HG02884 (cell line): Measurements from ENCODE around the gene AIG1.

Experiments
- ATAC-seq: cut with Tn5 transposase; IDR thresholded peaks from one replicate; pipeline ENCODE4 v1.9.1; 2021; ENCODE audit warnings: mild to moderate bottlenecking, moderate library complexity; ENCODE audit not compliant: unreplicated experiment

The AIG1 gene

GRCh38 chr6:143356101-143356880, 295.6 kb downstream of the AIG1 start:
- no peak for ATAC-seq

- no peak for ATAC-seq
Measured at GRCh38 chr6:143357152-143357551, 296.5 kb downstream of the AIG1 start.

GRCh38 chr6:143357561-143358255, 297.0 kb downstream of the AIG1 start:
- no peak for ATAC-seq

- no peak for ATAC-seq
Measured at GRCh38 chr6:143361536-143362191, 301.0 kb downstream of the AIG1 start.

- no peak for ATAC-seq
Measured at GRCh38 chr6:143362192-143362558, 301.5 kb downstream of the AIG1 start.

- ATAC-seq = no peak
Measured at GRCh38 chr6:143363299-143363698, 302.6 kb downstream of the AIG1 start.

GRCh38 chr6:143368426-143368825, 307.7 kb downstream of the AIG1 start:
- ATAC-seq = peak; percentile 99

GRCh38 chr6:143369971-143370370, 309.3 kb downstream of the AIG1 start:
- no peak for ATAC-seq

- no peak for ATAC-seq
Measured at GRCh38 chr6:143370812-143371370, 310.2 kb downstream of the AIG1 start.

- ATAC-seq = no peak
Measured at GRCh38 chr6:143372199-143372882, 311.7 kb downstream of the AIG1 start.

GRCh38 chr6:143374014-143374413, 313.3 kb downstream of the AIG1 start:
- no peak for ATAC-seq

- ATAC-seq = peak; percentile 56
Measured at GRCh38 chr6:143375022-143375585, 314.4 kb downstream of the AIG1 start.

GRCh38 chr6:143376375-143376774, 315.7 kb downstream of the AIG1 start:
- ATAC-seq = no peak

- ATAC-seq = no peak
Measured at GRCh38 chr6:143376861-143377260, 316.2 kb downstream of the AIG1 start.

- ATAC-seq = no peak
Measured at GRCh38 chr6:143385636-143386035, 324.9 kb downstream of the AIG1 start.

- ATAC-seq = no peak
Measured at GRCh38 chr6:143390278-143390677, 329.6 kb downstream of the AIG1 start.
